ENCODE data around the gene PIK3R2. TPM values are rescaled to one million over a fixed set of nuclear protein-coding genes. Genes with fewer than 3 reads are reported as not detected.

PIK3R2 gene
- total RNA-seq, 1 donor from 2014 or later, result 24.8 TPM

- Histone ChIP-seq H3K36me3 (peaks cover 0 to 44% of the 10 kb centered on the region in 2 donors), H3K27ac (no peak overlapping the region), H3K4me3 (no peak overlapping the region), H3K27me3 (no peaks in the 10 kb centered on the region), H3K9me3 (no peaks in the 10 kb centered on the region), H3K4me1 (no peaks in the 10 kb centered on the region)
- TF ChIP-seq POLR2A (IDR thresholded peaks at IDR 0.05) (no peak), CTCF (IDR thresholded peaks at IDR 0.05) (no peak), POLR2AphosphoS5 (IDR thresholded peaks at IDR 0.05; ENCODE audit: insufficient read depth in 1 of 2, low read depth in 1 of 2) (no peak)
- intact Hi-C loops (cut with DNase I), result no loop called here
- no peak for DNase-seq (ENCODE audit: extremely low spot score in 2 of 2)
Observed at GRCh38 chr19:18144906-18145305, 8.1 kb upstream of the PIK3R2 start.

GRCh38 chr19:18145391-18145999, 7.5 kb upstream of the PIK3R2 start:
- H3K9me3 ChIP-seq, result no peaks in the 10 kb centered on the region
- H3K27me3 ChIP-seq, result no peaks in the 10 kb centered on the region
- TF ChIP-seq POLR2A (IDR thresholded peaks at IDR 0.05) (no peak), CTCF (IDR thresholded peaks at IDR 0.05) (no peak), POLR2AphosphoS5 (IDR thresholded peaks at IDR 0.05; ENCODE audit: insufficient read depth in 1 of 2, low read depth in 1 of 2) (no peak)
- peaks cover 0 to 43% of the 10 kb centered on the region in 2 donors for H3K36me3 ChIP-seq
- H3K4me3 ChIP-seq, result no peak overlapping the region
- intact Hi-C loops (cut with DNase I), result no loop called here
- no peak for DNase-seq (ENCODE audit: extremely low spot score in 2 of 2)
- no peaks in the 10 kb centered on the region for H3K4me1 ChIP-seq
- no peak overlapping the region for H3K27ac ChIP-seq

- H3K4me3 ChIP-seq, result no peak overlapping the region
- H3K27ac ChIP-seq, result no peak overlapping the region
- no peaks in the 10 kb centered on the region for H3K9me3 ChIP-seq
- peaks cover 11% of the 10 kb centered on the region for H3K4me1 ChIP-seq
- no peak for DNase-seq (ENCODE audit: extremely low spot score in 2 of 2)
- no peaks in the 10 kb centered on the region for H3K27me3 ChIP-seq
- peaks cover 0 to 32% of the 10 kb centered on the region in 2 donors for H3K36me3 ChIP-seq
- intact Hi-C loops (cut with DNase I), result no loop called here
- TF ChIP-seq POLR2AphosphoS5 (IDR thresholded peaks at IDR 0.05; ENCODE audit: insufficient read depth in 1 of 2, low read depth in 1 of 2), result no peak
- TF ChIP-seq CTCF (IDR thresholded peaks at IDR 0.05), result no peak
- TF ChIP-seq POLR2A (IDR thresholded peaks at IDR 0.05), result no peak
Observed at GRCh38 chr19:18147396-18147795, 5.6 kb upstream of the PIK3R2 start.

- no peak overlapping the region for H3K4me3 ChIP-seq
- no peaks in the 10 kb centered on the region for H3K9me3 ChIP-seq
- TF ChIP-seq CTCF (IDR thresholded peaks at IDR 0.05) (no peak), POLR2AphosphoS5 (IDR thresholded peaks at IDR 0.05; ENCODE audit: insufficient read depth in 1 of 2, low read depth in 1 of 2) (no peak), POLR2A (IDR thresholded peaks at IDR 0.05) (no peak)
- intact Hi-C loops (cut with DNase I), result no loop called here
- no peak overlapping the region for H3K27ac ChIP-seq
- no peaks in the 10 kb centered on the region for H3K27me3 ChIP-seq
- H3K36me3 ChIP-seq, result peaks cover 0 to 17% of the 10 kb centered on the region in 2 donors
- H3K4me1 ChIP-seq, result peaks cover 23% of the 10 kb centered on the region
- no peak for DNase-seq (ENCODE audit: extremely low spot score in 2 of 2)
Observed at GRCh38 chr19:18149596-18149975, 3.4 kb upstream of the PIK3R2 start.

- Histone ChIP-seq H3K4me1 (peaks cover 36% of the 10 kb centered on the region), H3K36me3 (peaks cover 0 to 4% of the 10 kb centered on the region in 2 donors), H3K27me3 (no peaks in the 10 kb centered on the region), H3K9me3 (no peaks in the 10 kb centered on the region), H3K4me3 (no peak overlapping the region), H3K27ac (no peak overlapping the region)
- intact Hi-C loops (cut with DNase I), result no loop called here
- DNase-seq (ENCODE audit: extremely low spot score in 2 of 2), result no peak
- TF ChIP-seq POLR2AphosphoS5 (IDR thresholded peaks at IDR 0.05; ENCODE audit: insufficient read depth in 1 of 2, low read depth in 1 of 2) (no peak), POLR2A (IDR thresholded peaks at IDR 0.05) (no peak), CTCF (IDR thresholded peaks at IDR 0.05) (no peak)
Observed at GRCh38 chr19:18150776-18151624, 2.0 kb upstream of the PIK3R2 start.
